Prostate gland (tissue), 2 donors: ENCODE results near the gene UCHL1. TPM values are rescaled to one million over a fixed set of nuclear protein-coding genes. Genes with fewer than 3 reads are reported as not detected.

ENCODE experiments used
- DNase-seq: peaks from one replicate; pipeline ENCODE4 v3.0.0-alpha.2; 2019; ENCODE audit warnings: low spot score
- H3K27ac ChIP-seq, 2 donors: fragments of 200-600 bp; sonication (generic); 2 replicates each; pipeline ENCODE4 v1.5.1; 2017 to 2019
- H3K27me3 ChIP-seq: fragments of 200-600 bp; sonication (generic); replicated peaks from 2 replicates; pipeline ENCODE4 v1.5.1; 2019; ENCODE audit not compliant: insufficient read depth
- H3K36me3 ChIP-seq, 2 donors: fragments of 200-600 bp; sonication (generic); 1 replicate in 1 of 2; 2 replicates in 1 of 2; pipeline versions ENCODE4 v1.5.1 to v1.8.1; 2017 to 2019
- H3K4me1 ChIP-seq: fragments of 200-600 bp; sonication (generic); replicated peaks from 2 replicates; pipeline ENCODE4 v1.5.1; 2019
- H3K4me3 ChIP-seq, 2 donors: fragments of 200-600 bp; sonication (generic); 2 replicates each; pipeline ENCODE4 v1.5.1; 2017 to 2019
- H3K9me3 ChIP-seq: fragments of 200-600 bp; sonication (generic); 2 replicates; pipeline ENCODE4 v1.5.1; 2017
- POLR2A ChIP-seq: fragments of 450-650 bp; IDR thresholded peaks from one replicate; pipeline ENCODE4 v1.6.1; 2016; ENCODE audit warnings: antibody characterized with exemption, mild to moderate bottlenecking
- POLR2AphosphoS5 ChIP-seq: sonication (generic); formaldehyde crosslinking; IDR thresholded peaks from one replicate; pipeline ENCODE4 v1.6.1; 2017; ENCODE audit warnings: antibody characterized with exemption
- WGBS: methylation state at CpG from one replicate; pipeline ENCODE4 v1.1.5; 2018; 5-methylcytosine and 5-hydroxymethylcytosine counted together
- intact Hi-C: fragments of 100-400 bp; cut with DNase I; formaldehyde crosslinking; loops from one replicate; pipeline ENCODE4 v1.14.2; 2022
- total RNA-seq, 2 donors: library from RNA; depleted of rRNA; stranded (reverse); fragments of >200 nt; gene quantifications; one replicate each; pipeline ENCODE4 v1.1.0, GENCODE V29; 2016
- TF ChIP-seq, protein P1 (sequence below), 4 experiments: fragments of 200-600 bp in 2 of 4; fragments of 450-650 bp in 2 of 4; sonication (generic) in 2 of 4; IDR thresholded peaks; 1 replicate in 3 of 4; 2 replicates in 1 of 4; pipeline ENCODE4 v1.5.1; 2016 to 2019; ENCODE audit warnings: antibody characterized with exemption in 4 of 4, mild to moderate bottlenecking in 2 of 4, moderate library complexity in 2 of 4

The UCHL1 gene
- total RNA-seq, 2 donors from 2014 or later: 11.6 to 61.5 TPM

DNA sequence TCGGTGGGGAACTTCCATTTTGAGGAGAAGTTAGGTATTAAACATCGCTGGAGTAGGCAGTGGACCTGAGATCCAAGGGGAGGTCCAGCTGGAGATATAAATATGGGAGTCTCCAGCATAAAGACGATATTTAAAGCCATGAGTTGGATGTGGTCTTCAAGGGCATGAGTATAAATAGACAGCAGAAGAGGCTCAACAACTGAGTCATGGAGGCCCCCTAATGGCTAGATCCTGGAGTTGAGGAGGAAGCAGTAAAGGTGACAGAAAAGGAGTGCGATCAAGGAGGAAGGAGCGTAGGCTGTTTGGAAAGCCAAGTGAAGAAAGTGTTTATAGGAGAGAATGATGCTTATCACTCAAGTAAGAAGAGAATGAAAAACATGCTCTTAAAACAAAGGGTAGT lies 24.3 kb upstream of the UCHL1 start:
- Histone ChIP-seq H3K9me3 (no peaks in the 10 kb centered on the region), H3K27me3 (no peaks in the 10 kb centered on the region), H3K4me1 (no peaks in the 10 kb centered on the region), H3K36me3 (no peaks in the 10 kb centered on the region), H3K4me3 (no peak overlapping the region), H3K27ac (no peak overlapping the region)
- TF ChIP-seq, protein P1, sequence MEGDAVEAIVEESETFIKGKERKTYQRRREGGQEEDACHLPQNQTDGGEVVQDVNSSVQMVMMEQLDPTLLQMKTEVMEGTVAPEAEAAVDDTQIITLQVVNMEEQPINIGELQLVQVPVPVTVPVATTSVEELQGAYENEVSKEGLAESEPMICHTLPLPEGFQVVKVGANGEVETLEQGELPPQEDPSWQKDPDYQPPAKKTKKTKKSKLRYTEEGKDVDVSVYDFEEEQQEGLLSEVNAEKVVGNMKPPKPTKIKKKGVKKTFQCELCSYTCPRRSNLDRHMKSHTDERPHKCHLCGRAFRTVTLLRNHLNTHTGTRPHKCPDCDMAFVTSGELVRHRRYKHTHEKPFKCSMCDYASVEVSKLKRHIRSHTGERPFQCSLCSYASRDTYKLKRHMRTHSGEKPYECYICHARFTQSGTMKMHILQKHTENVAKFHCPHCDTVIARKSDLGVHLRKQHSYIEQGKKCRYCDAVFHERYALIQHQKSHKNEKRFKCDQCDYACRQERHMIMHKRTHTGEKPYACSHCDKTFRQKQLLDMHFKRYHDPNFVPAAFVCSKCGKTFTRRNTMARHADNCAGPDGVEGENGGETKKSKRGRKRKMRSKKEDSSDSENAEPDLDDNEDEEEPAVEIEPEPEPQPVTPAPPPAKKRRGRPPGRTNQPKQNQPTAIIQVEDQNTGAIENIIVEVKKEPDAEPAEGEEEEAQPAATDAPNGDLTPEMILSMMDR (IDR thresholded peaks at IDR 0.05): no peak
- no peak for TF ChIP-seq POLR2AphosphoS5
- TF ChIP-seq POLR2A: no peak
- intact Hi-C loops: no loop called here
- no peak for DNase-seq
- 93% methylated on average over 5 of the region's 5 CpGs for WGBS

DNA sequence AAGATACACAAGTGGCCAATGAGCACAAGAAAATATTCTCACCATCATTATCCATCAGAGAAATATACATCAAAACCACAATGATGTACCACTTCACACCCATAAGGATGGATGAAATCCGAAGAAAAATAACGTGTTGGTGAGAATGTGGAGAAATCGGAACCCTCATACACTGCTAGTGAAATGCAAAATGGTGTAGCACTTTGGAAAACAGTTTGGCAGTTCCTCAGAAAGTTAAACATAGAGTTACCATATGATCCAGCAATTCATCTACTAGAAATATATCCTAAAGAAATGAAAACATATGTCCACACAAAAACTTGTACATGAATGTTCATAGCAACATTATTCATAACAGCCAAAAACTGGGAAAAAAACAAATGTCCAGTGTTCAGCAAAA lies 23.9 kb upstream of the UCHL1 start:
- no peaks in the 10 kb centered on the region for H3K27me3 ChIP-seq
- no peaks in the 10 kb centered on the region for H3K9me3 ChIP-seq
- intact Hi-C loops: no loop called here
- DNase-seq: no peak
- no peaks in the 10 kb centered on the region for H3K4me1 ChIP-seq
- no peaks in the 10 kb centered on the region for H3K36me3 ChIP-seq
- 83% methylated on average over 3 of the region's 3 CpGs for WGBS
- no peak overlapping the region for H3K27ac ChIP-seq
- TF ChIP-seq POLR2AphosphoS5 (no peak), POLR2A (no peak)
- TF ChIP-seq, protein P1 (IDR thresholded peaks at IDR 0.05): no peak
- H3K4me3 ChIP-seq: no peak overlapping the region

DNA sequence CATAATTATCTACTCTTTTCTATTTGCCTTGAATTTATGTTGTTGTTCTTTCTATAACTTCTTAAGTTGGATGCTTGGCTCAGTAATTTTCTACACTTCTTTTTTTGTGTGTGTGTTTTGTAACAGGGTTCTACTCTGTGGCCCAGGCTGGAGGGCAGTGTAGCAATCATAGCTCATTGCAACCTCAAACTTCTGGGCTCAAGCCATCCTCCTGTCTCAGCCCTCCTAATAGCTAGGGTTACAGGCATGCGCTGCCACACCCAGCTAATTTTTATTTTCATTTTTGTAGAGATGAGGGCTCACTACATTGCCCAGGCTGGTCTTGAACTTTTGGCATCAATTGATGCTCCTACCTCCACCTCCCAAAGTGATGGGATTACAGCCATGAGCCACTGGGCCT lies 20.7 kb upstream of the UCHL1 start:
- H3K27me3 ChIP-seq: no peaks in the 10 kb centered on the region
- no peak for DNase-seq
- TF ChIP-seq POLR2A (no peak), POLR2AphosphoS5 (no peak)
- TF ChIP-seq, protein P1 (IDR thresholded peaks at IDR 0.05): no peak
- intact Hi-C loops: no loop called here
- WGBS: 95% methylated on average over 1 of the region's 1 CpG
- no peak overlapping the region for H3K27ac ChIP-seq
- no peak overlapping the region for H3K4me3 ChIP-seq
- H3K4me1 ChIP-seq: no peaks in the 10 kb centered on the region
- H3K9me3 ChIP-seq: no peaks in the 10 kb centered on the region
- H3K36me3 ChIP-seq: no peaks in the 10 kb centered on the region

DNA sequence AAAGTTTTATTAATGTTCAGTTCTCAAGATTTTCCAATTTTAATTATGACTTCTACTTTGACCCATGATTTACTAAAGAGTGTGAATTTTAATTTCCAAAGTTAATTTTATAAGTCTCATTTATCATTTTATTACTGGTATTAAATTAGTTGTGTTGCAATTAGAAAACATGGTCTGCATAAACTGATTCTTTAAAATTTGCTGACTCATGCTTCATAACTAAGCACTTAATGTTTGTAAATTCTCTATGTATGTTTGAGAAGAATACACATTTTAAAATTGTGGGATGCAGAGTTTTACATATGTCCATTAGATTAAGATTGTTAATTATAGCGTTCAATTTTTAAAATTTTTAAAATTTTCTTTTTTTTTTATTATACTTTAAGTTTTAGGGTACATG lies 20.2 kb upstream of the UCHL1 start:
- Histone ChIP-seq H3K4me1 (no peaks in the 10 kb centered on the region), H3K27ac (no peak overlapping the region), H3K4me3 (no peak overlapping the region), H3K9me3 (no peaks in the 10 kb centered on the region), H3K27me3 (no peaks in the 10 kb centered on the region), H3K36me3 (no peaks in the 10 kb centered on the region)
- 92% methylated on average over 1 of the region's 1 CpG for WGBS
- intact Hi-C loops: no loop called here
- TF ChIP-seq POLR2A: no peak
- TF ChIP-seq POLR2AphosphoS5: no peak
- TF ChIP-seq, protein P1 (IDR thresholded peaks at IDR 0.05): no peak
- no peak for DNase-seq

DNA sequence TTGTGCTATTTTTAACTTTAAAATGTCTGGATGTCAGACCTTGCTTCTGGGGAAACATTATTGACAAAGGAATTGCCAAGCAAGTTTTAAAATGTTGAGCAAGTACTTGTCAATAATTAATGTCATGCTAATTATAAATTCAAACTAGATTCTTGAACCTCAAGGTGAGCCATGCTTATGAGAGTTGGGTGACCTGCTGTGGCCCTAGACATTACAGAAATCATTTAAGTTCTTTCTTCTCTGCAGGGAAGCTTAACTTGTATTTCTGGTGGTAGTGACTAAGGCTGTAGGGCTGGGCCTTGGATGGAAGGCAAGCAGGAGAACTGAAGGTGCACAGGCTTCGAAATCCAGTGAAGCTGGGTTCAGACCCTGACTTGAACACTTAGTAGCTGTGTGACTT lies 14.8 kb upstream of the UCHL1 start:
- H3K27me3 ChIP-seq: no peaks in the 10 kb centered on the region
- H3K27ac ChIP-seq: no peak overlapping the region
- no peak overlapping the region for H3K4me3 ChIP-seq
- DNase-seq: no peak
- TF ChIP-seq POLR2A (no peak), POLR2AphosphoS5 (no peak)
- TF ChIP-seq, protein P1 (IDR thresholded peaks at IDR 0.05): no peak
- H3K36me3 ChIP-seq: no peaks in the 10 kb centered on the region
- H3K9me3 ChIP-seq: no peaks in the 10 kb centered on the region
- H3K4me1 ChIP-seq: no peaks in the 10 kb centered on the region
- intact Hi-C loops: no loop called here
- WGBS: 94% methylated on average over 1 of the region's 1 CpG
